Measurements from ENCODE around the gene ARHGEF10L.

The ARHGEF10L gene

GRCh38 chr1:17549384-17549783, 9.9 kb downstream of the ARHGEF10L start:
- Histone ChIP-seq H3K27me3 (replicated peaks; ENCODE audit: control insufficient read depth, insufficient read depth, low read length, poor library complexity, severe bottlenecking) (no peaks in the 10 kb centered on the region), H3K4me1 (ENCODE audit: control insufficient read depth, insufficient read depth, low read length, poor library complexity, severe bottlenecking) (no peaks in the 10 kb centered on the region), H3K4me3 (ENCODE audit: insufficient read depth, low read depth, low read length, poor library complexity, severe bottlenecking) (no peak overlapping the region), H3K9me3 (ENCODE audit: control insufficient read depth, low read length) (no peaks in the 10 kb centered on the region), H3K36me3 (ENCODE audit: control insufficient read depth, insufficient read depth, low read length) (no peaks in the 10 kb centered on the region), H3K27ac (ENCODE audit: insufficient read depth, low read length, poor library complexity, severe bottlenecking) (no peak overlapping the region)
- no peak for DNase-seq

- Histone ChIP-seq H3K36me3 (ENCODE audit: control insufficient read depth, insufficient read depth, low read length) (no peaks in the 10 kb centered on the region), H3K4me1 (ENCODE audit: control insufficient read depth, insufficient read depth, low read length, poor library complexity, severe bottlenecking) (no peaks in the 10 kb centered on the region), H3K27ac (ENCODE audit: insufficient read depth, low read length, poor library complexity, severe bottlenecking) (no peak overlapping the region), H3K4me3 (ENCODE audit: insufficient read depth, low read depth, low read length, poor library complexity, severe bottlenecking) (no peak overlapping the region), H3K9me3 (ENCODE audit: control insufficient read depth, low read length) (no peaks in the 10 kb centered on the region), H3K27me3 (replicated peaks; ENCODE audit: control insufficient read depth, insufficient read depth, low read length, poor library complexity, severe bottlenecking) (no peaks in the 10 kb centered on the region)
- DNase-seq, result no peak
Observed at GRCh38 chr1:17550729-17551584, 11.5 kb downstream of the ARHGEF10L start.

- no peaks in the 10 kb centered on the region for H3K36me3 ChIP-seq (ENCODE audit: control insufficient read depth, insufficient read depth, low read length)
- H3K9me3 ChIP-seq (ENCODE audit: control insufficient read depth, low read length), result no peaks in the 10 kb centered on the region
- H3K4me3 ChIP-seq (ENCODE audit: insufficient read depth, low read depth, low read length, poor library complexity, severe bottlenecking), result no peak overlapping the region
- H3K4me1 ChIP-seq (ENCODE audit: control insufficient read depth, insufficient read depth, low read length, poor library complexity, severe bottlenecking), result no peaks in the 10 kb centered on the region
- H3K27me3 ChIP-seq (replicated peaks; ENCODE audit: control insufficient read depth, insufficient read depth, low read length, poor library complexity, severe bottlenecking), result no peaks in the 10 kb centered on the region
- H3K27ac ChIP-seq (ENCODE audit: insufficient read depth, low read length, poor library complexity, severe bottlenecking), result no peak overlapping the region
- no peak for DNase-seq
Observed at GRCh38 chr1:17551755-17552234, 12.3 kb downstream of the ARHGEF10L start.

- Histone ChIP-seq H3K9me3 (ENCODE audit: control insufficient read depth, low read length) (no peaks in the 10 kb centered on the region), H3K4me1 (ENCODE audit: control insufficient read depth, insufficient read depth, low read length, poor library complexity, severe bottlenecking) (no peaks in the 10 kb centered on the region), H3K27me3 (replicated peaks; ENCODE audit: control insufficient read depth, insufficient read depth, low read length, poor library complexity, severe bottlenecking) (no peaks in the 10 kb centered on the region), H3K36me3 (ENCODE audit: control insufficient read depth, insufficient read depth, low read length) (no peaks in the 10 kb centered on the region), H3K4me3 (ENCODE audit: insufficient read depth, low read depth, low read length, poor library complexity, severe bottlenecking) (no peak overlapping the region), H3K27ac (ENCODE audit: insufficient read depth, low read length, poor library complexity, severe bottlenecking) (no peak overlapping the region)
- DNase-seq, result no peak
Observed at GRCh38 chr1:17553975-17554700, 14.6 kb downstream of the ARHGEF10L start.

GRCh38 chr1:17554954-17555353, 15.5 kb downstream of the ARHGEF10L start:
- H3K27me3 ChIP-seq (replicated peaks; ENCODE audit: control insufficient read depth, insufficient read depth, low read length, poor library complexity, severe bottlenecking), result no peaks in the 10 kb centered on the region
- no peak for DNase-seq
- no peaks in the 10 kb centered on the region for H3K4me1 ChIP-seq (ENCODE audit: control insufficient read depth, insufficient read depth, low read length, poor library complexity, severe bottlenecking)
- H3K27ac ChIP-seq (ENCODE audit: insufficient read depth, low read length, poor library complexity, severe bottlenecking), result no peak overlapping the region
- H3K36me3 ChIP-seq (ENCODE audit: control insufficient read depth, insufficient read depth, low read length), result no peaks in the 10 kb centered on the region
- H3K4me3 ChIP-seq (ENCODE audit: insufficient read depth, low read depth, low read length, poor library complexity, severe bottlenecking), result no peak overlapping the region
- H3K9me3 ChIP-seq (ENCODE audit: control insufficient read depth, low read length), result no peaks in the 10 kb centered on the region

- H3K4me3 ChIP-seq (ENCODE audit: insufficient read depth, low read depth, low read length, poor library complexity, severe bottlenecking), result no peak overlapping the region
- no peaks in the 10 kb centered on the region for H3K4me1 ChIP-seq (ENCODE audit: control insufficient read depth, insufficient read depth, low read length, poor library complexity, severe bottlenecking)
- H3K27ac ChIP-seq (ENCODE audit: insufficient read depth, low read length, poor library complexity, severe bottlenecking), result no peak overlapping the region
- no peaks in the 10 kb centered on the region for H3K9me3 ChIP-seq (ENCODE audit: control insufficient read depth, low read length)
- no peaks in the 10 kb centered on the region for H3K36me3 ChIP-seq (ENCODE audit: control insufficient read depth, insufficient read depth, low read length)
- H3K27me3 ChIP-seq (replicated peaks; ENCODE audit: control insufficient read depth, insufficient read depth, low read length, poor library complexity, severe bottlenecking), result no peaks in the 10 kb centered on the region
- DNase-seq, result no peak
Observed at GRCh38 chr1:17557986-17558385, 18.5 kb downstream of the ARHGEF10L start.

GRCh38 chr1:17558541-17558940, 19.0 kb downstream of the ARHGEF10L start:
- Histone ChIP-seq H3K36me3 (ENCODE audit: control insufficient read depth, insufficient read depth, low read length) (no peaks in the 10 kb centered on the region), H3K9me3 (ENCODE audit: control insufficient read depth, low read length) (no peaks in the 10 kb centered on the region), H3K27ac (ENCODE audit: insufficient read depth, low read length, poor library complexity, severe bottlenecking) (no peak overlapping the region), H3K4me1 (ENCODE audit: control insufficient read depth, insufficient read depth, low read length, poor library complexity, severe bottlenecking) (no peaks in the 10 kb centered on the region), H3K4me3 (ENCODE audit: insufficient read depth, low read depth, low read length, poor library complexity, severe bottlenecking) (no peak overlapping the region), H3K27me3 (replicated peaks; ENCODE audit: control insufficient read depth, insufficient read depth, low read length, poor library complexity, severe bottlenecking) (no peaks in the 10 kb centered on the region)
- no peak for DNase-seq

- Histone ChIP-seq H3K36me3 (ENCODE audit: control insufficient read depth, insufficient read depth, low read length) (no peaks in the 10 kb centered on the region), H3K9me3 (ENCODE audit: control insufficient read depth, low read length) (no peaks in the 10 kb centered on the region), H3K4me1 (ENCODE audit: control insufficient read depth, insufficient read depth, low read length, poor library complexity, severe bottlenecking) (no peaks in the 10 kb centered on the region), H3K4me3 (ENCODE audit: insufficient read depth, low read depth, low read length, poor library complexity, severe bottlenecking) (no peak overlapping the region), H3K27ac (ENCODE audit: insufficient read depth, low read length, poor library complexity, severe bottlenecking) (no peak overlapping the region), H3K27me3 (replicated peaks; ENCODE audit: control insufficient read depth, insufficient read depth, low read length, poor library complexity, severe bottlenecking) (no peaks in the 10 kb centered on the region)
- DNase-seq, result no peak
Observed at GRCh38 chr1:17558954-17559614, 19.6 kb downstream of the ARHGEF10L start.

GRCh38 chr1:17559615-17560419, 20.3 kb downstream of the ARHGEF10L start:
- DNase-seq, result no peak
- H3K27me3 ChIP-seq (replicated peaks; ENCODE audit: control insufficient read depth, insufficient read depth, low read length, poor library complexity, severe bottlenecking), result no peaks in the 10 kb centered on the region
- H3K36me3 ChIP-seq (ENCODE audit: control insufficient read depth, insufficient read depth, low read length), result no peaks in the 10 kb centered on the region
- no peaks in the 10 kb centered on the region for H3K4me1 ChIP-seq (ENCODE audit: control insufficient read depth, insufficient read depth, low read length, poor library complexity, severe bottlenecking)
- no peak overlapping the region for H3K27ac ChIP-seq (ENCODE audit: insufficient read depth, low read length, poor library complexity, severe bottlenecking)
- no peak overlapping the region for H3K4me3 ChIP-seq (ENCODE audit: insufficient read depth, low read depth, low read length, poor library complexity, severe bottlenecking)
- no peaks in the 10 kb centered on the region for H3K9me3 ChIP-seq (ENCODE audit: control insufficient read depth, low read length)
